ENCODE results near the gene TNFRSF1B. TPM values are rescaled to one million over a fixed set of nuclear protein-coding genes. Genes with fewer than 3 reads are reported as not detected.

The TNFRSF1B gene
- polyA plus RNA-seq, 1 donor from 2014 or later, result not detected

GRCh38 chr1:12142891-12143630 is 23.7 kb upstream of the TNFRSF1B start:
- no peak overlapping the region for H2AFZ ChIP-seq (ENCODE audit: low read depth, low read length)
- H3K9me3 ChIP-seq (ENCODE audit: low read length), result no peaks in the 10 kb centered on the region
- H3K9me2 ChIP-seq (ENCODE audit: insufficient read depth, low read length), result no peaks in the 10 kb centered on the region
- no peak overlapping the region for H3K4me3 ChIP-seq (ENCODE audit: low read length)
- no peak overlapping the region for H3K27ac ChIP-seq (ENCODE audit: low read length)
- no peaks in the 10 kb centered on the region for H3K79me2 ChIP-seq (replicated peaks; ENCODE audit: insufficient read depth, low read length)
- H3K36me3 ChIP-seq (ENCODE audit: insufficient read depth, low read length), result no peaks in the 10 kb centered on the region
- no peak for TF ChIP-seq POLR2AphosphoS5 (IDR thresholded peaks at IDR 0.05)
- TF ChIP-seq REST (IDR thresholded peaks at IDR 0.05; ENCODE audit: borderline replicate concordance), result no peak
- no peak for TF ChIP-seq SMC3 (conservative IDR thresholded peaks at IDR 0.05; ENCODE audit: poor library complexity)
- TF ChIP-seq EZH2 (IDR thresholded peaks at IDR 0.05; ENCODE audit: borderline replicate concordance, insufficient read depth, low read length, poor library complexity, severe bottlenecking), result no peak
- H3K4me2 ChIP-seq (ENCODE audit: low read length), result no peak overlapping the region
- H4K20me1 ChIP-seq (ENCODE audit: insufficient read depth), result no peaks in the 10 kb centered on the region
- no peak overlapping the region for H3K9ac ChIP-seq (ENCODE audit: low read length)
- H3K27me3 ChIP-seq (ENCODE audit: insufficient read depth, low read depth, low read length), result no peaks in the 10 kb centered on the region
- H3F3A ChIP-seq (ENCODE audit: insufficient read depth, low read length, poor library complexity, severe bottlenecking), result no peaks in the 10 kb centered on the region

- H3K9ac ChIP-seq (ENCODE audit: low read length), result no peak overlapping the region
- H3K27me3 ChIP-seq (ENCODE audit: insufficient read depth, low read depth, low read length), result no peaks in the 10 kb centered on the region
- no peak overlapping the region for H3K27ac ChIP-seq (ENCODE audit: low read length)
- H4K20me1 ChIP-seq (ENCODE audit: insufficient read depth), result no peaks in the 10 kb centered on the region
- no peaks in the 10 kb centered on the region for H3K36me3 ChIP-seq (ENCODE audit: insufficient read depth, low read length)
- no peak overlapping the region for H2AFZ ChIP-seq (ENCODE audit: low read depth, low read length)
- no peak overlapping the region for H3K4me2 ChIP-seq (ENCODE audit: low read length)
- H3F3A ChIP-seq (ENCODE audit: insufficient read depth, low read length, poor library complexity, severe bottlenecking), result no peaks in the 10 kb centered on the region
- no peaks in the 10 kb centered on the region for H3K79me2 ChIP-seq (replicated peaks; ENCODE audit: insufficient read depth, low read length)
- H3K9me3 ChIP-seq (ENCODE audit: low read length), result no peaks in the 10 kb centered on the region
- H3K9me2 ChIP-seq (ENCODE audit: insufficient read depth, low read length), result no peaks in the 10 kb centered on the region
- TF ChIP-seq SMC3 (conservative IDR thresholded peaks at IDR 0.05; ENCODE audit: poor library complexity) (no peak), EP300 (conservative IDR thresholded peaks at IDR 0.05; ENCODE audit: poor library complexity, severe bottlenecking) (no peak), REST (IDR thresholded peaks at IDR 0.05; ENCODE audit: borderline replicate concordance) (no peak), TAF1 (IDR thresholded peaks at IDR 0.05; ENCODE audit: low read depth) (no peak), CTCF (IDR thresholded peaks at IDR 0.05; ENCODE audit: poor library complexity, severe bottlenecking) (no peak), EZH2 (IDR thresholded peaks at IDR 0.05; ENCODE audit: borderline replicate concordance, insufficient read depth, low read length, poor library complexity, severe bottlenecking) (no peak), POLR2AphosphoS5 (IDR thresholded peaks at IDR 0.05) (no peak), RAD21 (conservative IDR thresholded peaks at IDR 0.05) (no peak)
- H3K4me3 ChIP-seq (ENCODE audit: low read length), result no peak overlapping the region
These were observed 23.1 kb upstream of the TNFRSF1B start for GRCh38 chr1:12143631-12144155.

Measured in neural cell (in vitro differentiated cells).